Measurements from ENCODE around the gene KRTAP10-1. TPM values are rescaled to one million over a fixed set of nuclear protein-coding genes. Genes with fewer than 3 reads are reported as not detected.

The KRTAP10-1 gene
- total and polyA plus RNA-seq, 2 of the 13 experiments (the other 11 are each of a cell fraction or from before 2014, with no cell fraction given), result not detected

GRCh38 chr21:44525391-44526095 lies 14.5 kb downstream of the KRTAP10-1 start (continued):
- TF ChIP-seq PAXIP1 (CRISPR knock-in tag; conservative IDR thresholded peaks at IDR 0.05), result no peak
- TF ChIP-seq RARA (CRISPR knock-in tag; IDR thresholded peaks at IDR 0.05), result 0 out of 2 replicates have a peak, but pooled peaks have one; percentile 10
- no peak for TF ChIP-seq JDP2 (CRISPR knock-in tag; IDR thresholded peaks at IDR 0.05; ENCODE audit: borderline replicate concordance)
- TF ChIP-seq ZNF430 (CRISPR knock-in tag; IDR thresholded peaks at IDR 0.05), result no peak
- 0 out of 2 replicates have a peak, but pooled peaks have one; percentile 18 for TF ChIP-seq ZFX (CRISPR knock-in tag; IDR thresholded peaks at IDR 0.05; ENCODE audit: low read depth)
- TF ChIP-seq ZBTB49 (CRISPR knock-in tag; IDR thresholded peaks at IDR 0.05; ENCODE audit: borderline replicate concordance), result no peak
- TF ChIP-seq SNAI1 (CRISPR knock-in tag; IDR thresholded peaks at IDR 0.05; ENCODE audit: borderline replicate concordance), result no peak
- TF ChIP-seq FOSL2 (CRISPR knock-in tag; IDR thresholded peaks at IDR 0.05), result no peak
- no peak for TF ChIP-seq BRF2 (CRISPR knock-in tag; IDR thresholded peaks at IDR 0.05)
- peak; percentile 93 for TF ChIP-seq ZNF263 (CRISPR knock-in tag; IDR thresholded peaks at IDR 0.05)
- no peak for TF ChIP-seq BATF2 (CRISPR knock-in tag; IDR thresholded peaks at IDR 0.05)
- TF ChIP-seq ZBTB38 (CRISPR knock-in tag; IDR thresholded peaks at IDR 0.05), result no peak
- TF ChIP-seq PATZ1 (CRISPR knock-in tag; IDR thresholded peaks at IDR 0.05), result no peak
- no peak for TF ChIP-seq TRAFD1 (CRISPR knock-in tag; IDR thresholded peaks at IDR 0.05; ENCODE audit: borderline replicate concordance)
- no peak for TF ChIP-seq KLF9 (CRISPR knock-in tag; IDR thresholded peaks at IDR 0.05; ENCODE audit: low read depth)
- TF ChIP-seq MEF2D (CRISPR knock-in tag; IDR thresholded peaks at IDR 0.05), result 0 out of 2 replicates have a peak, but pooled peaks have one; percentile 14
- TF ChIP-seq HMG20B (CRISPR knock-in tag; conservative IDR thresholded peaks at IDR 0.05), result no peak

Data from HepG2 (cell line).